WTC11 (cell line): Measurements from ENCODE around the gene PPARA. TPM values are rescaled to one million over a fixed set of nuclear protein-coding genes. Genes with fewer than 3 reads are reported as not detected.

Experiments used
- ATAC-seq: fragments of 200-7000 bp; cut with Tn5 transposase; 2 replicates; pipeline ENCODE4 v1.10.0; 2021; ENCODE audit warnings: mild to moderate bottlenecking, moderate library complexity
- CTCF ChIA-PET: fragments of 300-600 bp; sonication (Branson Sonifier 250); formaldehyde crosslinking; loops from one replicate; lab custom pipeline; 2021; ENCODE audit warnings: antibody characterized with exemption; lab: Charles Lee
- POLR2A ChIA-PET: fragments of 350-600 bp; sonication (Branson Sonifier 250); formaldehyde crosslinking; loops from one replicate; lab custom pipeline; 2021; ENCODE audit warnings: antibody characterized with exemption; lab: Charles Lee
- DNase-seq: peaks from one replicate; pipeline ENCODE4 v3.0.0; 2021; ENCODE audit warnings: low spot score
- H3K27ac Mint-ChIP-seq: 2 replicates; pipeline ENCODE4 v1.8.0; 2021; ENCODE audit warnings: mixed read lengths
- H3K27me3 Mint-ChIP-seq: 2 replicates; pipeline ENCODE4 v1.8.0; 2021; ENCODE audit warnings: low read depth, mild to moderate bottlenecking, moderate library complexity, mixed read lengths
- H3K36me3 Mint-ChIP-seq: 2 replicates; pipeline ENCODE4 v1.8.0; 2021; ENCODE audit warnings: mixed read lengths
- H3K4me1 Mint-ChIP-seq: 2 replicates; pipeline ENCODE4 v1.8.0; 2022; ENCODE audit warnings: mixed read lengths
- H3K4me3 Mint-ChIP-seq: 2 replicates; pipeline ENCODE4 v1.8.0; 2021; ENCODE audit warnings: mild to moderate bottlenecking, moderate library complexity, mixed read lengths
- H3K9me3 Mint-ChIP-seq: 2 replicates; pipeline ENCODE4 v1.8.0; 2021; ENCODE audit warnings: mixed read lengths
- ATF2 ChIP-seq: sonication (generic); formaldehyde crosslinking; IDR thresholded peaks from 2 replicates; pipeline ENCODE4 v1.8.1; 2022; ENCODE audit warnings: low read depth, missing genetic modification reagents, borderline replicate concordance
- ATF6 ChIP-seq: sonication (generic); formaldehyde crosslinking; IDR thresholded peaks from 2 replicates; pipeline ENCODE4 v1.8.1; 2023; ENCODE audit warnings: mild to moderate bottlenecking, missing genetic modification reagents
- CBFB ChIP-seq: sonication (generic); formaldehyde crosslinking; IDR thresholded peaks from 2 replicates; pipeline ENCODE4 v1.8.1; 2022; ENCODE audit warnings: mild to moderate bottlenecking, low read depth, missing genetic modification reagents
- ELF4 ChIP-seq: sonication (generic); formaldehyde crosslinking; IDR thresholded peaks from 2 replicates; pipeline ENCODE4 v1.8.1; 2022; ENCODE audit warnings: low read depth, mild to moderate bottlenecking, moderate library complexity, missing genetic modification reagents
- ESRRA ChIP-seq: sonication (generic); formaldehyde crosslinking; IDR thresholded peaks from 2 replicates; pipeline ENCODE4 v1.8.1; 2022; ENCODE audit warnings: mild to moderate bottlenecking, missing genetic modification reagents, borderline replicate concordance
- FOXP1 ChIP-seq: sonication (generic); formaldehyde crosslinking; IDR thresholded peaks from 2 replicates; pipeline ENCODE4 v1.8.0; 2022; ENCODE audit warnings: missing genetic modification reagents, mild to moderate bottlenecking, moderate library complexity, borderline replicate concordance
- IRF2 ChIP-seq: sonication (generic); formaldehyde crosslinking; IDR thresholded peaks from 2 replicates; pipeline ENCODE4 v1.8.0; 2022; ENCODE audit warnings: low read depth, missing genetic modification reagents, borderline replicate concordance
- NR1H2 ChIP-seq: sonication (generic); formaldehyde crosslinking; IDR thresholded peaks from 2 replicates; pipeline ENCODE4 v1.9.0; 2021; ENCODE audit warnings: mild to moderate bottlenecking, moderate library complexity, missing genetic modification reagents
- NR3C1 ChIP-seq: sonication (generic); formaldehyde crosslinking; conservative IDR thresholded peaks from 2 replicates; pipeline ENCODE4 v1.8.1; 2023; ENCODE audit warnings: low read depth, mild to moderate bottlenecking, missing genetic modification reagents
- ZNF121 ChIP-seq: sonication (generic); formaldehyde crosslinking; IDR thresholded peaks from 2 replicates; pipeline ENCODE4 v1.8.0; 2023; ENCODE audit warnings: missing genetic modification reagents
- ZNF219 ChIP-seq: sonication (generic); formaldehyde crosslinking; IDR thresholded peaks from 2 replicates; pipeline ENCODE4 v1.8.0; 2023; ENCODE audit warnings: missing genetic modification reagents, mild to moderate bottlenecking, borderline replicate concordance
- ZNF396 ChIP-seq: fragments of 250-450 bp; sonication (Bioruptor Pico); IDR thresholded peaks from 2 replicates; pipeline ENCODE4 v1.8.0; 2021; ENCODE audit warnings: mild to moderate bottlenecking, moderate library complexity, borderline replicate concordance
- ZNF423 ChIP-seq: fragments of 250-450 bp; sonication (Bioruptor Pico); IDR thresholded peaks from 2 replicates; pipeline ENCODE4 v2.1.2; 2022; ENCODE audit warnings: mild to moderate bottlenecking, moderate library complexity
- total RNA-seq: library from RNA; stranded (reverse); gene quantifications from 3 replicates; pipeline ENCODE4 v1.2.3, GENCODE V29; 2021
- TF ChIP-seq, protein P1 (sequence below): sonication (generic); formaldehyde crosslinking; IDR thresholded peaks from 2 replicates; pipeline ENCODE4 v1.8.1; 2023; ENCODE audit warnings: mild to moderate bottlenecking, missing genetic modification reagents
- TF ChIP-seq, protein P2 (sequence below): fragments of 250-450 bp; sonication (Bioruptor Pico); IDR thresholded peaks from 2 replicates; pipeline ENCODE4 v1.9.0; 2021; ENCODE audit warnings: mild to moderate bottlenecking
- TF ChIP-seq, protein P3 (sequence below): sonication (generic); formaldehyde crosslinking; conservative IDR thresholded peaks from 2 replicates; pipeline ENCODE4 v1.8.1; 2022; ENCODE audit warnings: mild to moderate bottlenecking, missing genetic modification reagents
- TF ChIP-seq, protein P4 (sequence below): sonication (generic); formaldehyde crosslinking; IDR thresholded peaks from 2 replicates; pipeline ENCODE4 v1.8.0; 2022; ENCODE audit warnings: mild to moderate bottlenecking, missing genetic modification reagents

The PPARA gene
- total RNA-seq, 1 experiment from 2014 or later = 9.3 TPM

DNA sequence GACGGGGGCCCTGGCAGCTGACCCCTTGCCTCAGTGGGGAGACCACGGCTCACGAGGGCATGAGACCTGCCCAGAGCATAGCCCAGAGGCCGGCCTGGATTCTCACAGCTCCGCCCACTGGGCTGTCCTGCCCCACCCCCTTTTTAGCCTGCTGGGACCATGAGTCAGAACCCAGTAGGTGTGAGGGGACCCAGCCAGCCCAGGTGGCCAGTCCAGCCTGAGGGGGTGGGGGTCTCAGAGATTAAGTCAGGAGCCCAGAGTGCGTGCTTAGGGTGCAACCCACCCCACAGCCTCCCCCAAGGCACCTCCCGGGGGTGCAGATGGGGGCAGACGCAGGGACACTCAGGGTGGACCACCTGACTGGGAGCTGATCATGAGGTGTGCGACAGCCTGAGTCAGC, 40.1 kb upstream of the PPARA start (continued):
- TF ChIP-seq, protein P1, sequence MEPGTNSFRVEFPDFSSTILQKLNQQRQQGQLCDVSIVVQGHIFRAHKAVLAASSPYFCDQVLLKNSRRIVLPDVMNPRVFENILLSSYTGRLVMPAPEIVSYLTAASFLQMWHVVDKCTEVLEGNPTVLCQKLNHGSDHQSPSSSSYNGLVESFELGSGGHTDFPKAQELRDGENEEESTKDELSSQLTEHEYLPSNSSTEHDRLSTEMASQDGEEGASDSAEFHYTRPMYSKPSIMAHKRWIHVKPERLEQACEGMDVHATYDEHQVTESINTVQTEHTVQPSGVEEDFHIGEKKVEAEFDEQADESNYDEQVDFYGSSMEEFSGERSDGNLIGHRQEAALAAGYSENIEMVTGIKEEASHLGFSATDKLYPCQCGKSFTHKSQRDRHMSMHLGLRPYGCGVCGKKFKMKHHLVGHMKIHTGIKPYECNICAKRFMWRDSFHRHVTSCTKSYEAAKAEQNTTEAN (CRISPR knock-in tag) = no peak
- TF ChIP-seq, protein P2, sequence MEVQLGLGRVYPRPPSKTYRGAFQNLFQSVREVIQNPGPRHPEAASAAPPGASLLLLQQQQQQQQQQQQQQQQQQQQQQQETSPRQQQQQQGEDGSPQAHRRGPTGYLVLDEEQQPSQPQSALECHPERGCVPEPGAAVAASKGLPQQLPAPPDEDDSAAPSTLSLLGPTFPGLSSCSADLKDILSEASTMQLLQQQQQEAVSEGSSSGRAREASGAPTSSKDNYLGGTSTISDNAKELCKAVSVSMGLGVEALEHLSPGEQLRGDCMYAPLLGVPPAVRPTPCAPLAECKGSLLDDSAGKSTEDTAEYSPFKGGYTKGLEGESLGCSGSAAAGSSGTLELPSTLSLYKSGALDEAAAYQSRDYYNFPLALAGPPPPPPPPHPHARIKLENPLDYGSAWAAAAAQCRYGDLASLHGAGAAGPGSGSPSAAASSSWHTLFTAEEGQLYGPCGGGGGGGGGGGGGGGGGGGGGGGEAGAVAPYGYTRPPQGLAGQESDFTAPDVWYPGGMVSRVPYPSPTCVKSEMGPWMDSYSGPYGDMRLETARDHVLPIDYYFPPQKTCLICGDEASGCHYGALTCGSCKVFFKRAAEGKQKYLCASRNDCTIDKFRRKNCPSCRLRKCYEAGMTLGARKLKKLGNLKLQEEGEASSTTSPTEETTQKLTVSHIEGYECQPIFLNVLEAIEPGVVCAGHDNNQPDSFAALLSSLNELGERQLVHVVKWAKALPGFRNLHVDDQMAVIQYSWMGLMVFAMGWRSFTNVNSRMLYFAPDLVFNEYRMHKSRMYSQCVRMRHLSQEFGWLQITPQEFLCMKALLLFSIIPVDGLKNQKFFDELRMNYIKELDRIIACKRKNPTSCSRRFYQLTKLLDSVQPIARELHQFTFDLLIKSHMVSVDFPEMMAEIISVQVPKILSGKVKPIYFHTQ (CRISPR knock-in tag) = no peak
- no peak for TF ChIP-seq NR3C1 (CRISPR knock-in tag)

- H3K36me3 Mint-ChIP-seq = no peaks in the 10 kb centered on the region
- ATAC-seq (peak; percentile 50), DNase-seq (peak; percentile 34)
- POLR2A ChIA-PET = no interaction called here
- H3K27me3 Mint-ChIP-seq = no peaks in the 10 kb centered on the region
- CTCF ChIA-PET = interaction anchor here (0.7 to 9.2 kb wide), 6 partner anchors 11 to 783 kb away, joined by 3 to 145 read pairs (median 8); no protein-coding TSS in a partner anchor
- peaks cover 3% of the 10 kb centered on the region; the same call in 1 of the 2 replicates for H3K4me1 Mint-ChIP-seq
- no peaks in the 10 kb centered on the region for H3K9me3 Mint-ChIP-seq
- no peak overlapping the region for H3K27ac Mint-ChIP-seq
- H3K4me3 Mint-ChIP-seq = no peak overlapping the region
- TF ChIP-seq, protein P3, sequence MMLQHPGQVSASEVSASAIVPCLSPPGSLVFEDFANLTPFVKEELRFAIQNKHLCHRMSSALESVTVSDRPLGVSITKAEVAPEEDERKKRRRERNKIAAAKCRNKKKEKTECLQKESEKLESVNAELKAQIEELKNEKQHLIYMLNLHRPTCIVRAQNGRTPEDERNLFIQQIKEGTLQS (CRISPR knock-in tag) = no peak
- no peak for TF ChIP-seq ZNF396 (CRISPR knock-in tag)
- no peak for TF ChIP-seq CBFB (CRISPR knock-in tag)
- TF ChIP-seq IRF2 (CRISPR knock-in tag) = no peak
- no peak for TF ChIP-seq ATF2
- TF ChIP-seq NR1H2 (CRISPR knock-in tag) = no peak
- TF ChIP-seq ESRRA = no peak
- TF ChIP-seq, protein P2 (CRISPR knock-in tag) = no peak
- TF ChIP-seq, protein P1 (CRISPR knock-in tag) = no peak
- TF ChIP-seq ZNF219 (CRISPR knock-in tag) = no peak
- TF ChIP-seq, protein P4, sequence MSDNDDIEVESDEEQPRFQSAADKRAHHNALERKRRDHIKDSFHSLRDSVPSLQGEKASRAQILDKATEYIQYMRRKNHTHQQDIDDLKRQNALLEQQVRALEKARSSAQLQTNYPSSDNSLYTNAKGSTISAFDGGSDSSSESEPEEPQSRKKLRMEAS (CRISPR knock-in tag) = 0 out of 2 replicates have a peak, but pooled peaks have one; percentile 40
- no peak for TF ChIP-seq ELF4 (CRISPR knock-in tag)
- peak; percentile 93 for TF ChIP-seq ZNF121 (CRISPR knock-in tag)
- TF ChIP-seq FOXP1 = no peak
- peak; percentile 44; the same call in 1 of the 2 replicates for TF ChIP-seq ZNF423 (CRISPR knock-in tag)
- no peak for TF ChIP-seq ATF6 (CRISPR knock-in tag)
These were observed 38.5 kb upstream of the PPARA start for GRCh38 chr22:46111645-46112306.
